HG03575 (cell line): ENCODE results near the gene CEP192.
"Not testable (repeated sequence)": the region's sequence is repeated elsewhere in the genome, so short reads cannot be mapped to it uniquely, and the experiment has no call there.

Experiments
- ATAC-seq: cut with Tn5 transposase; IDR thresholded peaks from one replicate; pipeline ENCODE4 v1.9.1; 2021; ENCODE audit not compliant: unreplicated experiment, insufficient number of reproducible peaks, low FRiP score; ENCODE audit errors: extremely low read depth

CEP192 gene

DNA sequence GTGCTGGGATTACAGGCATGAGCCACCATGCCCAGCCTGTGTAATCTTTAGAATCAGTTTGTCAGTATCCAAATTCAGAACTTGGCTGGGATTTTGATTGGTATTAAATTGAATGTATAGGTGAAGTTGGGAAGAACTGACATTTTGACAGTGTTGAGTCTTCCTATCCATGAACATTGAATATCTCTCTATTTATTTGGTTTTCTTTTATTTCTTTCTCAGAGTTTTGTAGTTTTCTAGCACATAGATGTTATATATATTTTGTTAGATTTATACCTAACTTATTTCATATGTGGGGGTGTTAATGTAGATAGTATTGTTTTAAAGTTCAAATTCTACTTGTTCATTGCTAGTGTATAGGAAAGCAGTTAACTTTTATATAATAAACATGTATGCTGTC, 31.5 kb downstream of the CEP192 start:
- no peak for ATAC-seq

DNA sequence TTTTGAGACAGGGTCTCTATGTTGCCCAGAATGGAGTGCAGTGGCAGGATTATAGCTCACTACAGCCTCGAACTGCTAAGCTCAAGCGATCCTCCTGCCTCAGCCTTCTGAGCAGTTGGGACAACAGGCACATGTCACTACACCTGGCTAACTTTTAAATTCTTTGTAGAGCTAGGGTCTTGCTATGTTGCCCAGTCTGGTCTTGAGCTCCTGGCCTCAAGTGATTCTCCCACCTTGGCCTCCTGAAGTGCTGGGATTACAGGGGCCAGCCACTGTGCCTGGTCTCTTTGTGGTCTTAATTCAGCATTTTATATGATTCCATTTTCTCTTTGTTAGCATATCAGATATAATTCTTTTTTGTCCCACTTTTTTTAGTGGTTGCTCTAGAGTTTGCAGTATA, 34.1 kb downstream of the CEP192 start:
- no peak for ATAC-seq

DNA sequence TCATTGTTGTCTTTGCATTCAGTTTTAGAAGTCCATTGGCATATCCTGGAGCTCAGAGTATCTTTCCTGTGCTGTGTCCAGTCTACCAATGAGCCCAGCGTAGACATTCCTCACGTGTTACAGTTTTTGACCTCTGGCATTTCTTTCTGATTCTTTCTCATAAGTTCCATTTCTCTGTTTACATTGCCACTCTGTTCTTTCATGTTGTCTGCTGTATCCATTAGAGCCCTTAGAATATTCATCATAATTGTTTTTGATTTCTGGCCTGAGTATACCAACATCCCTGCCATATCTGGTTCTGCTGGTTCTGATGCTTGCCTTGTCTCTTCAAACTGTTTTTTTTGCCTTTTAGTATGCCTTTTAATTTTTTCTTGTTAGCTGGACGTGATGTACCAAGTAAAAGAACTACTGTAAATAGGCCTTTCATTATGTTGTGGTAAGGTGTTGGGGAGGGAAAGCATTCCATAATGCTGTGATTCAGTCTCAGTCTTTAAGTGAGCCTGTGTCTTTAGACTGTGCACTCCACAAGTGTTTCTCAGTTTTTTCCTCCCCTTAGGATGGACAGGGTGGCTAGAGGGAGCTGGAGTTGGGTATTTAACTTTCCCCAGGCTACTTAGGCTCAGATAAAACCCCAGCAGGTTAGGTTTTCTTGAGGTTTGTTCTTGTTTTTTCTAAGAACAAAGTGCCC, 35.6 kb downstream of the CEP192 start:
- ATAC-seq: no peak

- no peak for ATAC-seq
Measured at GRCh38 chr18:13028869-13029268, 37.7 kb downstream of the CEP192 start.

DNA sequence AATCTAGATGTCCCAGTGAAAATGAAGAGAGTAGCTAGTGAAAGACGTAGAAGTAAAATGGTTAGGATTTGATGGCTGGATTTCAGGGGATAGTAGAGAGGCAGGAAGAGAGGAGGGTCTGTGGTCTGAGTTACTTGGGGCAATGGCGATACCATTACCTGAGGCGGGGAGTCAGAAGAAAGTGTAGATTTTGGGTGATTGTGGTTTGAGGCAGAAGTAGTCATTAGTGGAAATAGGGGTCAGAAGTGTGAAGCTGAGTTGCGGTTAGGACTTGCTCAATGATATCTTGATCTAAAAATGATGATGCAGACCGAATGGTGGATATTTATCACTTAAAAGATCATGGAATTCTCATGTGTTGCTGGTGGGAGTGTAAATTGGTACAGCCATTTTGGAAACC, 41.0 kb downstream of the CEP192 start:
- no peak for ATAC-seq

- no peak for ATAC-seq
Measured at GRCh38 chr18:13035249-13035914, 44.2 kb downstream of the CEP192 start.

GRCh38 chr18:13036622-13037320, 45.6 kb downstream of the CEP192 start:
- ATAC-seq: no peak

DNA sequence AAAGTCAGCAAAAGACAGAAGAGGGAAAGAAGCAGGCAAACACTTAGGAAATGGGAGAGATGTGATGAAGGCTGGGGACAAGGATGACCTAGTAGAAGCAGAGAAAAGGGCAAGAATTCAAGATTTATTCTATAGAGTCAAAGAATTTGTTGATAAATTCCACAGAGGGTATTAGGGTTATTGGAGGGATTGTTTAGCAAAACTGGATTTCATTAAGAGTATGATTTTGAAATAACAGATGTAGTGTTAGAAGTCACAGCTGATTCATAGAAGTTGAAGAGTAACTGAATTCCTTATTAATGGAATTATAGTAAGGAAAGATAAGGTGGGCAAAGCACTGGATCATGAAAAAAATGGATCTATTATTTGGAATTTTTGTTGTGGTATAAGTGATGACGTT, 48.6 kb downstream of the CEP192 start:
- no peak for ATAC-seq

DNA sequence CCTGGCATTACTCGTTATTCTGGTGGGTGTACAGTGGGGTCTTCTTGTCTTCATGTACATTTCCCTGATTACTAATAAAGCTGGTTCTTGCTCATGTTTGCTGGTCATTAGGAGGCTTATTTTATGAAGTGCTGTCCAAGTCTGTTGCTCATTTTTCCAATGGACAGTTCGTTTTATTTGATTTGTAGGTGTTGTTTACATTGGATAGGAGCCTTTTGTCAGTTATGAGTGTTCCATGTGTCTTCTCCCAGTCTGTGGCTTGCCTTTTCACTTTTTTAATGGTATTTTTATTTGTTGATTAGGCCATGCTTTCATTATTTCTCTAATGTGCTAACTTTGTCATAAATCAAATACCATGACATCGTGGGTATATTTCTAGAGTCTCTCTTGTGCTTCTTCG, 51.9 kb downstream of the CEP192 start:
- no peak for ATAC-seq

DNA sequence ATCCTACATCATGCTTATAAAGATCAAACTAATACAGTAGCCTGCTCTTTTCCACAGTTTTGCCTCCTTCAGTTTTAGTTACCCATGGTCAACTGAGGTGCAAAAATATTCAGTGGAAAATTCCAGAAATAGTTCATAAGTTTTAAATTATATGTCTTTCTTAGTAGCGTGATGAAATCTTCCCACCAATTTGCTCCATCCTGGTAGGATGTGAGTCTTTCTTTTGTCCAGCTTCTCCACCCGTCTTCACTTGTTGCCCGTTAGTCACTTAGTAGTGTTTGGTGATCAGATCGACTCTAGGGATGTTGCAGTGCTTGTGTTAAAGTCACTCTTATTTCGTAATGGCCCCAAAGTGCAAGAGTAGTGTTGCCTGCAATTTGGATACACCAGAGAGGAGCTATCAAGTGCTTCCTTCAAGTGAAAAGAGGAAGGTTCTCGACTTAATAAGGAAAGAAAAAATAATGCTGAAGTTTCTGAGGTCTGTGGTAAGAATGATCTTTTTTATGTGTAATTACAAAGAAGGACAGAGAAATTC, 57.0 kb downstream of the CEP192 start:
- no peak for ATAC-seq

DNA sequence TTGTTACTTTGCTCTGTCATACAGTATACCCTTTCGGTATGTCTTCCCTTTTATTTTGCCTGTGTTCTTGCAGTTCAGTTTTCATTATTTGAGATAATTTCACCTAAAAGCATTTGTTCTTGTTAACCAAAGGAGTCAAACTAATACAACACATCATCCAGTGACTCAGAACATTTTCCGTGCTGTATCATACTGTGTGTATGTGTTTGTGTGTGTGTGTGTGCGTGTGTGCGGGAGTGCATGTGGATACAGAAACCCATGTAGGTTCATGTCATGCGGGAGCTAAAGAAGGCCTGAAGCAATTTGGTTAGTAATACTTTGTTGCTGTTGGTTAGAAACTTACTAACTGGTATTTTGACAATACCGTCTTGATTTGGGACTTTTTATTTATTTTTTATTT, 60.0 kb downstream of the CEP192 start:
- no peak for ATAC-seq

DNA sequence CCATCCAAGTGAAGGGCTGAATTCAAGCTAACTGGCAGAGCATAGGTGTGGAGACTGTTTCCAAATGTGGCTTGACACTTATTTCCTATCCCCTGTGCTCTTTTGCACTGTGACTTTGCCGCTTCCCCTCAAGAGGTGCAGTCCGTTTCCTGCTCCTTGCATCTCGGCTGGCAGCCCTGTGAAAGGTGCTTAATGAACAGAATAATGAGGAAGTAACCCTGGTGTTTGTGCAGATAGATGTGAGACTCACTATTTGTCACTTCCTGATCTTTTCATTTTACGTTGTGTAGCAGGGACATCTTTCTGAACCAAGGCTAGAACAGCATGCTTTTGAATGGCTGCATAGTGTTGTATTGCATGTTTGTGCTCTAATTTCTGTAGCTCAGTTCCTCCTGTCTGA, 60.8 kb downstream of the CEP192 start:
- ATAC-seq: no peak

DNA sequence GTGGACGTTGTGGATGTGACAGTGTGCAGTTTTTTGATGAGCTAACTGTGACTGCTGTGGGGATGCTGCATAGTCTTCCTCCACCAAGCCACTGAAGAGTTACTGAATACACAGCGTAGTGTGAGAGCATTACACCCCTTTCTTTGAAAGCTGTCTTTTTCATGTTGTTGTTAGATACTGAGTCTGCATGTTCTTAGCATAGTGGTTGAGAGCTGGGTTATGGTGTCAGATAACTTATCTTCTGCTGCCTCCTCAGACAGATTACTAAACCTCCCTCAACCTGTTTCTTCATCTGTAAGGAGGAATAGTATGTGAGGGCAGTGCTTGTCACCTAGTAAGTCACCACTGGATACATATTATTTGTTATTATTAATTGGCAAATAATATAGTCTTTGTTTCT, 63.2 kb downstream of the CEP192 start:
- no peak for ATAC-seq

GRCh38 chr18:13061630-13062189, 70.5 kb downstream of the CEP192 start:
- no peak for ATAC-seq

DNA sequence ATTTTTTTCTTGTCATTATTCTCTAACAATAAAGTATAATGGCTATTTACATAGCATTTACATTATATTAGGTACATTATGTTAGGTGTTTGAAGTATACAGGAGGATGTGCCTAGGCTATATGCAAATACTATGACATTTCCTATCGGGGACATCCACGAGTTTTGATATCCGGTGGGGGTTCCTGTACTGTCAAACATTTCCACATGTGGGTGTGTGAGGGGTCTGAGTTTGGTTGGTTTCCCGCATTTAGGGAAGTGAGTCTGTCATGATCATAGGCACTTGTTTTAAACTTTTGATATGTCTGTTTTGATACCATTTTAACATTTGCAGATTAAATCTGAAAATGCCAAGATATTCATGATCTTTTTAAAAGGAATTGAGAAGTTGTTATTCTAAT, 76.0 kb downstream of the CEP192 start:
- ATAC-seq: no peak

DNA sequence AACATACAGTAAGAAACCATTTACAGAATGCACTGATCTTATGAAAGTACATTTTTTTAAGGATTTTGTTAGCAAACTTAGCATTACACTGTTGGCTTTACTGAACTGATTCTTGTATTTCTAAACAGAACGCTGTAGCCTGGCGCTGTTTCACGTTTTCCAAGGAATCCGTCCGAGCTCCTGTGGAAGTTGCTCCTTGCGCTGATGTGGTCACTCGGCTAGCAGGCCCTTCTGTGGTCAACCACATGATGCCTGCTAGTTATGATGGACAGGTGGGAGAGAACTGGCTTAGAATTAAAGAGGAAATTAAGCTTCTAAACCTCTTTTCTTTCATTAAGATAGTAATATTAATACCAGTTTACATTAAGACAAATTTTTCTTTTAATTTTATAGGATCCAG, 76.8 kb downstream of the CEP192 start:
- no peak for ATAC-seq

- ATAC-seq: no peak
Measured at GRCh38 chr18:13070460-13070859, 79.3 kb downstream of the CEP192 start.

GRCh38 chr18:13076886-13077285, 85.7 kb downstream of the CEP192 start:
- ATAC-seq: no peak

- ATAC-seq: no peak
Measured at GRCh38 chr18:13077473-13077872, 86.3 kb downstream of the CEP192 start.

DNA sequence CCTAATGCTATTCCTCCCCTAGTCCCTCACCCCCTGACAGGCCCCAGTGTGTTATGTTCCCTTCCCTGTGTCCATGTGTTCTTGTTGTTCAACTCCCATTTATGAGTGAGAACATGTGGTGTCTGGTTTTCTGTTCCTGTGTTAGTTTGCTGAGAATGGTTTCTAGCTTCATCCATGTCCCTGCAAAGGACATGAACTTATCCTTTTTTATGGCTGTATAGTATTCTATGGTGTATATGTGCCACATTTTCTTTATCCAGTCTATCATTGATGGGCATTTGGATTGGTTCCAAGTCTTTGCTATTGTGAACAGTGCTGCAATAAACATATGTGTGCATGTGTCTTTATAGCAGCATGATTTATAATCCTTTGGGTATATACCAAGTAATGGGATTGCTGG, 86.9 kb downstream of the CEP192 start:
- not testable (repeated sequence) for ATAC-seq
